GM12873 (cell line): Measurements from ENCODE around the gene PDS5B.

Source experiments
- TF ChIP-seq, protein P1 (sequence below): IDR thresholded peaks from 2 replicates; pipeline ENCODE4 v1.5.1; 2012; ENCODE audit warnings: low read depth, mild to moderate bottlenecking, moderate library complexity, low read length, control low read depth; ENCODE audit not compliant: insufficient read depth; ENCODE audit errors: missing control alignments

Gene PDS5B

GRCh38 chr13:32585550-32586079, 637 bp upstream of the PDS5B start:
- TF ChIP-seq, protein P1, sequence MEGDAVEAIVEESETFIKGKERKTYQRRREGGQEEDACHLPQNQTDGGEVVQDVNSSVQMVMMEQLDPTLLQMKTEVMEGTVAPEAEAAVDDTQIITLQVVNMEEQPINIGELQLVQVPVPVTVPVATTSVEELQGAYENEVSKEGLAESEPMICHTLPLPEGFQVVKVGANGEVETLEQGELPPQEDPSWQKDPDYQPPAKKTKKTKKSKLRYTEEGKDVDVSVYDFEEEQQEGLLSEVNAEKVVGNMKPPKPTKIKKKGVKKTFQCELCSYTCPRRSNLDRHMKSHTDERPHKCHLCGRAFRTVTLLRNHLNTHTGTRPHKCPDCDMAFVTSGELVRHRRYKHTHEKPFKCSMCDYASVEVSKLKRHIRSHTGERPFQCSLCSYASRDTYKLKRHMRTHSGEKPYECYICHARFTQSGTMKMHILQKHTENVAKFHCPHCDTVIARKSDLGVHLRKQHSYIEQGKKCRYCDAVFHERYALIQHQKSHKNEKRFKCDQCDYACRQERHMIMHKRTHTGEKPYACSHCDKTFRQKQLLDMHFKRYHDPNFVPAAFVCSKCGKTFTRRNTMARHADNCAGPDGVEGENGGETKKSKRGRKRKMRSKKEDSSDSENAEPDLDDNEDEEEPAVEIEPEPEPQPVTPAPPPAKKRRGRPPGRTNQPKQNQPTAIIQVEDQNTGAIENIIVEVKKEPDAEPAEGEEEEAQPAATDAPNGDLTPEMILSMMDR = no peak

GRCh38 chr13:32587011-32587810, 959 bp downstream of the PDS5B start:
- TF ChIP-seq, protein P1 = no peak

DNA sequence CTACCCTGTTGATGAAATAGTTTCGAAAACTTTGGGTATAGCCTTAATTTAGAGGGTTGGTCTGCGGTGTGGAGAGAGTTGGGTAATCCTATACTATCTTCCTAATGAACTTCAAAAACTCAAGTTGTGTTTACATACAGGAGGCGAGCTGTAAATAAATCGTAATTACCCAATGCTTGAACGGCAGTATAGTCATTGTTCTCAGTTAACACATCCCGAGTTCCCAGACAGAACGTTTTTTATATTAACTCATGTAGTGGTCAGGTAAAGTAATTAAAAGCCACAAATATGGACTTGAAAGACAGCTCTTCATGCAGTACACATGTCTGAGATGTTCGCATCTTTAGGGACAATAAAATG, 1.5 kb downstream of the PDS5B start:
- TF ChIP-seq, protein P1 = no peak

DNA sequence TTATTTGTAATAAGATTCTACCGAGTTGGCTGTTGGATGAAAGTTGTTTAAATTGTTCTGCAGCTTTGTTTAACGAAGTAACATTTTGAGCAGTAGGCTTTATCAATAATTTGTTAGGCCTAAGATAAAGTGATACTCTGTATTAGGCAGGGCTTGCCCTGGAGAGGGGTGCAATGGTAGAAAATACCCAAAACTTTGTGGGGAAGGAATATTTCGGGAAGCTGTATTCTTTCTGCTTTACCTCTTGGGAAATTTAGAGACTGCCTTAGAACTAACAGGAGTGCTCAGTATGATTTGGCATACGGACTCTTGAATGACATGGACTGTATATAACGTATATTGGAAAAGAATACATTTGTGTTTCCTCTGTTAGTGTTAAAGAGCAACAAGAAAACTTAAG, 2.5 kb downstream of the PDS5B start:
- TF ChIP-seq, protein P1 = no peak

GRCh38 chr13:32589471-32589870, 3.2 kb downstream of the PDS5B start:
- TF ChIP-seq, protein P1 = no peak

GRCh38 chr13:32590266-32590665, 4.0 kb downstream of the PDS5B start:
- TF ChIP-seq, protein P1 = no peak

DNA sequence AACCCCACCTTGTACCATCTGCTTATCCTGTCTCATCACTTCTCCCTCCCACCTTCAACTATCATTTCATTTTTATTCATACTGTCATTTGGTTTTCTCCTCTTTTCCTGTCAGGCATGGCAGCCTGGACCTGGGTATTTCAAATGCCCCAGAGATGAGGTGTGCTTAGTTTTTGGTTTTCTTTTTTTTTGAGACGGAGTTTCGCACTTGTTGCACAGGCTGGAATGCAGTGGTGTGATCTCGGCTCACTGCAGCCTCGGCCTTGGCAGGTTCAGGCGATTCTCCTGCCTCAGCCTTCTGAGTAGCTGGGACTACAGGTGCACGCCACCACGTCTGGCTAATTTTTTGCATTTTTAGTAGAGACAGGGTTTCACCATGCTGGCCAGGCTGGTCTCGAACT, 5.8 kb downstream of the PDS5B start:
- TF ChIP-seq, protein P1 = no peak
